Activated T-cell treated with anti-CD3 and anti-CD28 coated beads for 1 hour (primary cell): Measurements from ENCODE around the gene MEF2D.

ENCODE experiments used
- DNase-seq: peaks from one replicate; pipeline ENCODE4 v3.0.0-alpha.2; 2020; ENCODE audit warnings: low read depth

MEF2D gene

GRCh38 chr1:156440654-156441437, 59.7 kb downstream of the MEF2D start:
- no peak for DNase-seq

- DNase-seq = no peak
Observed at GRCh38 chr1:156439777-156440183, 60.8 kb downstream of the MEF2D start.

GRCh38 chr1:156439036-156439776, 61.4 kb downstream of the MEF2D start:
- DNase-seq = no peak

DNA sequence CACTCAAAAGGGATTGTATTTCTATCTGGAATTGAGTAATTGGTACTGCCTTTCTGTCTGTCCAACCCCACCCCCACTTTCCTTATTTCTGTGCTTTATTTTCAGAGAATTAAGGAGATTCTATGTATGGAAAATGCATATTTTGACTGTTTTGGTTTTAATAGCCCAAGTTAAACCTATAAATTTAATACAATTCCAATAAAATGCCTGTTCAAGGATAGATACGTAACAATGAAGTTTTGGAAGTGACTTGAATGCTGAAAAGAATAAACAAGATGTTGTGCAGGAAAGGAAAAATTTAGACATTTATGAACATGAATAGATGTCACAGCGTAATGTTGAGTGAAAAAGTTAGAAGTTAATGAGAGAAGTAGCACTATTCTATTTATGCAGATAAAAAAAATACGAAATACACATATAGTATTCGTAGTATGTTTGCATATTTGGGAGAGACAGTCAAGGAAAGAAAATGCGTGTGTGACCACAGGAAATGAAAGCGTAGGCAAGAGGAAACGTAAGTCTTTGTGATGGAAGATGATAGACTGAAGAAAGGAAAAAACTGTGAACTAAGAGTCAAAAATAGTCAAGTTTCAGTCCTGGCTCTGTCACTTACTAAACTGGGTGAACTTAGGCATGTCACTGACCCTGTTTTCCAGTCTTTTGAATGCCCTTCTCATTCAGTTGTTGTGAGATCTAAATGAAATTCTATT, 62.1 kb downstream of the MEF2D start:
- DNase-seq = no peak

DNA sequence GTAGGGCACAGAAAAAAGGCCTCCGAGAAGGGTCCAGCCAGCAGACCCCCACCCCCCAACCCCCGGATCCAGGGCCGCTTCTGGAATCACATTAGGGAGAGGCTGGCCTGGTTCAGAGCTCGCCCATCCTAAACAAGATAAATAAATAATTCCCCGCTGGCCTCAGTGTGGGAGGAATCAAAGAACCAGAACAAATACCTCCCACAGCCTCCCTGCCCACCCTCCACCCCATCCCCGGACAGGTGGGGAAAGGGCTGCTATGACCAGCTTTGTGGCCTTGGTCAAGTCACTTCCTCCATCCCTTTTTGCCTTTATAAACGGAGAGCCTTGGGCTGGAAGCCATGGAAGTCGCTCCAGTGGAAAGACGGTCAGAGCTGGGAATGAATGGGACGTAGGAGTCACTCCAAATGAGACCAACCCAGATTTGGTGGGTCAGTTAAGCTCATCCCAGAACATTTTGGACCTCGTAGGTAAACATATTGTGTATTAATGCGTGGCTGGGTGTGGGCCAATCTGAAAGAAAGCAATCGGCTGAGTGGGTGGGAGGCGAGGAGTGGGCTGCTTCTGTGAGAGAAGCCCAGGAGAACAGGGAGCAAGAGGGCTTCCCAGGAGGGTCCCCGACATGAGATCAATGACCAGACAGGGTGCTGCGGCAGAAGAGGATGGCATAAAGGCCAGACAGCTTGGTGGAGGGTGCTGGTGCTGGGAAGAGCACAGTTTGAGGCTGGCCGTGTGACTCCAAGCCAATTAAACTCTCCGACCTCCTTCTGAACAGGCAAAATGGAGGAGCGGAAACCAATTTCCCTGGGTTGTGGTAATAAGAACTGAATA, 63.3 kb downstream of the MEF2D start:
- DNase-seq = no peak

DNA sequence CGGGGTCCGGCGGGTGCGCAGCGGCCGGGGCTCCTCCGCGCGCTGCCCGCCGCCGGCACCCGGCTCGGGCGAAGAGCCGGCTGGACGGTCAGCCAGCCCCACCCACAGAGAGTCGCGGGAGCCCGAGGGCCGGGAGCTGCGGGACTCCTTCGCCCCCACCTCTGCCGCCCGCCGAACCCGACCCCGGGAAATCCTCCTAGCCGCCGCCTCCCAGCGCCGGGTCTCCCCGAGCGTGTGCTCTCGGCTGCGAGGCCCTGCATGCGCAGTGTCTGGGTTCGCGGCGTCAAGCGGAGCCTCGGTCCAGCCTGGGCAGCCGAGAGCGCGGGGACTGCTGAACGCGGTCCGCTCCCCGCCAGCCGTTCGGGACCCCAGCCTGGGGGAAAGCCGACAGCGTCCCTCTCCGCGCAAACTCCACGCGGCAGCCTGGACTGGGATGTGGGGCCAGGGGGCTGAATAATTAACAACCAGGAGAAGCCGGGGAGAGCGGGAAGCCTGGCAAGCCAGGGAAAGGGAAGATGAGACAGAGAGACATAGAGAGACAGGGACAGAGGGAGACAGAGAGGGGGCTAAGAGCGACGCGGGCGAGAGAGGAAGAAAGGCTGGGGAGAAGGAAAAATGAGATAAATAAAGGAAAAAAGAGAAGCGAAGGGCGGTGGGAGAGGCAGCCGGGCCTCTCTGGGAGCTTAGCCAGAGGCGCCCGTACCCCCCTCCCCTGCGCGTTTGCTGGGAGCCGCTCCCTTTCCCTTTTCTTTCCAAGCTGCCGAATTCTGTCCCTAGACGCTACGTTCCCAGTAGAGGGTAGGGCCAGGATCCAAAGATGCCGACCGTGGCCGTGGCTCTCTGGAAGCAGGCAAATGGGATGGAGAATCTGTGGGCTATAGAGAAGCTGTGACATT, 64.2 kb downstream of the MEF2D start:
- DNase-seq = no peak

- no peak for DNase-seq
Observed at GRCh38 chr1:156435545-156436140, 64.9 kb downstream of the MEF2D start.

DNA sequence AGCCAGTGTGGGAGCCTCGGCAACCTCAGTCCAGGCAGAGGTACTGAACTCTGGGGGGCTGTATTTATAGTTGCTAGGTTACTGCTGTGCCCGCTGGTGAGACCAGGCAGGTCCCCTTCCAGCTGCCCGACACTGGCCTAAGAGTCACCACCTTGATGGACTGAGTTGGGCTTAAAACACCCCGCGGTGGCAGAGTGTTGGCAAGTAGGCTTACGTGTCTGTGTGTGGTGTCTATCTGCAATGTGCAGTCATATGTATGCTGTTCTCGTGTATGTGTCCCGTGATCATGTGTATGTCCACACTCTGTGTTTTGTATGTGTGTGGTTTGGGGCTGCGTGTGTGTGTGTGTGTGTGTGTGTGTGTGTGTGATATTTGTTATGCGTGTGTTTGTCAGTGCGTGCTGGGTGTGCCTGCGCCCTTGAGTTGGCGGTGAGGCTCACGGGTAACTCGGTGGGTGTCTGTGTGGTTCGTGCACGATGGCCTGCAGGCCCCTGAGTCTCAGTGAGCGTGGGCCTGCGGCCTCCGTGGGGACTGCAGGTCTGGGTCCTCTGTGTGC, 65.5 kb downstream of the MEF2D start:
- DNase-seq = no peak

DNA sequence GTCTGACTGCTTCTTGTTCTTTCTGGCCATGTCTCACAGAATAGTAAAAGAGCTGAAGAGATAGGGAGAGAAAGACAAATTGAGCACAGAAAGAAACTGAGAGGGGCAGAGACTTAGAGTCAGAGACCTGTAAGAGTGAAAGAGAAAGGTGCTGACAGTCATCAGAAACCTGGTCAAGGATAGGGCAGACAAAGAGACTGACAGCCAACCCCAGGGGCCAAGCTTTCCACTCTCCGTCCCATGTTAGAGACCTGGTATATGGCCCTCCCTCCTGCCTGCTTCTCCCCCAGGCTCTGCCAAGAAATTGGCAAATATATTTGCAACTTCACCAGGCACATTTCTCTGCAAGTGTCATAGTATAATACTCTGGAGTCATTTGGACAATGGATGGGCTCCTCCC, 67.0 kb downstream of the MEF2D start:
- DNase-seq = no peak

DNA sequence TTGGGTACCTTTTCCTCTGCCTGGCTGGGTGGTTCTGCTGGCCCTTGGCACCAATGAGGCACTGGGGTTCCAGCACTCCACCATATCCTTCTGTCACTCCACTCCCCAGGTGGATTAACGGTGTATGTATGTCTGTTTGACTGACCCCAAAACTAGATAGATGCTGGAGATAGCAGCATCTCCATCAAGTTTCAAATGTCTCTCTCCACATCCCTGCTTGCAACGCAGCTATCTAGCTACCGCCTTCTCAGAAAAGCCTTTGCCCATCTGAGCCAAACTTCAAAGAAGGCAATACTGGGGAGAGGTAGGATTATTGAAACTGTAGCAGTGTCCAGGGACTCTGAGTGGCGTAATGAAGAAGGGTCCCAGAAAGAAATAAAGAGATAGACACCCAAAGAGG, 67.5 kb downstream of the MEF2D start:
- DNase-seq = no peak

- DNase-seq = no peak
Observed at GRCh38 chr1:156432669-156433018, 67.9 kb downstream of the MEF2D start.

DNA sequence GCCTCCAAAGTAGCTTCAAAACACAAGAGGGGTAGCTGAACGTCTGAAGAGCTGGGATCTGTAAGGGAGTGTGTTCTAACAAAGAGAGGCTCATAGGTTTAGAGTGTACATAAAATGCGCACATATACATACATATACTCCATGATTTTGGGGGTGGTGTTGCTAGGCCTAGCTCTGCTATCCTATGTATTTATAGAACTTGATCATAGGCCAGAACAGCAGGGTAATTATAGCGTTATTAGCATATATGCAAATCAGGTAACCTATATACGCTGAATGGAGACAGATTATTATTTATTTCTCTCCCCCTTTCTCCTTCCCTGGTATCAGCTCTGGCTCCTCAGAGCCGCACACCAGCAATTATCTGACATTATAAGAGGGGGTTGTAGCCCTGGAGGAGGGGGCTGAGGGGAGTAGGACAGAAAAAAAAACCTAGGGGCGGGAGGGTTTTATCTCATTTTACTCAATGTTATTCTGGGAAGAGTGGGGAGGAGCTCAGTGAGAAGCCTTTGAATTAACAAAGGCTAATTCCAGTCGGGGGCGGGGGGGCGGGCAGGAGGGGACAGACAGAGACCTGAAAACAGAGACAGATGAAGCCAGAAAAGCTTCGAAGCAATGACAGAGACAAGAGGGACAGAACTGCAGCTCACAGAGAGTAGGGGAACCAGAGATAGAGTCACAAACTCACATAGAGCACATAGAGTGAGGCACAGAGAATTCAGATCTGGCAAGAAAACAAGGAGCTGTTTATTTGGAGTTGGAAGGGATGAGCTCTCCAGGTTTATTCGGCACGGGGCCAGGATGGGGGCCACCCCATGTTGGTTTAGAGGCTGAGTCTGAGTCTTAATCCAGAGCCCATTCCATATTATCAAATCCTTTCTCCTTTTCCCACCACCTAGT, 68.6 kb downstream of the MEF2D start:
- no peak for DNase-seq

DNA sequence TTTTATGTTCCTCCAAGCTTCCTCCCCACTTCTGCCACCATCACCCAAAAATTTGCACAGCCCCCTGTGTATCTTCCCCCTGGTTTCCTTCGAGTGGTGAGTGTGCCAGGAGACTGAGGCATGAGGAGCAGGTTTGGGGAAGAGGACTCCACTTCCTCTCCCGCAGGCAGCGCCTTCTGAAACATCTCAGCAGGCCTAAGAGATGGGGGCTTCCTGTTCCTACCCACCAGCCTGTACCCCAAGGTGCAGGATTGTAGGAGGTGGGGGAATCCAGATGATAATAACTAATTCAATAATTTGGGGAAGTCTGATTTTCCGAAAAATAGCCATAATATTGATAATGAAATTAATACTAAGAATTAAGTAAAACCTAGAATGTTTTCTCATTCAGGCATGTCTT, 69.2 kb downstream of the MEF2D start:
- no peak for DNase-seq

DNA sequence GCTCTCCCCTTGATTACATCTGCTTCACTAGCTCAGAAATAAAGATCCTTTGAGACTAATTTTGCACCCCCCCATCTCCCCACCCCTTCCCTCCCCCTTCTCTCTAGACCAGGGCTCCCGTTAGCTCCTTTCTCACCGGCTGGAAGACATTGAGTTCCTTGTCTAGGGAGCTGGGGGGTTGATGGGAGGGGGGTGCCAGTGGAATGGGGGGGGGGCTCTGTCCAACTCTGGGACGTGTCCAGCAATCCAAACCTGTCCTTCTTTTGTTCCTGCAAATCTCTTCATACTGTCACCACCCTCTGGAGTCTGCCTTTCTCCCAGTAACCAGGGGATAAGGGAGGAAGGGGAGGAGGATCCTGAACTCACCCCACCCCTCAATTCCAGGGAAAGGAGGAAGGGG, 69.7 kb downstream of the MEF2D start:
- DNase-seq = no peak

DNA sequence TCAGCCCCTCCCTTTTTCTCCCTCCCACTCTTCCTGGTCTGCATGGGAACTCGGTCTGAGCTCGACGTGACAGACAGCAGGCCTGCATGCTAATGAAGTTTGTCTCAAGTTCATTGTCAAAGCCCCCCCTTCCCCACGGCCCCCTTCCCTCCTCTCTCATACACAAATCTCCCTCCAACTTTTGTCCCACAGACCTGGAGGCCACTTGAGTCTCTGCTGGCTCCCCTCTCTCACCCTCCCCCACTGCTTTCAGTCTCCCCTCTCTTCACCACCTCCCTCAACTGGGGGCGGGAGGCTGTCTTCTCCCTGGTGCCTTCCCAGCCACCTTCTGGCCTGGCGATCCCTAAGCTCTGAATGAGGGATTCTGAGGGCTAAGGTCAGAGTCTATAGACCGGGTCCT, 70.3 kb downstream of the MEF2D start:
- DNase-seq = no peak

DNA sequence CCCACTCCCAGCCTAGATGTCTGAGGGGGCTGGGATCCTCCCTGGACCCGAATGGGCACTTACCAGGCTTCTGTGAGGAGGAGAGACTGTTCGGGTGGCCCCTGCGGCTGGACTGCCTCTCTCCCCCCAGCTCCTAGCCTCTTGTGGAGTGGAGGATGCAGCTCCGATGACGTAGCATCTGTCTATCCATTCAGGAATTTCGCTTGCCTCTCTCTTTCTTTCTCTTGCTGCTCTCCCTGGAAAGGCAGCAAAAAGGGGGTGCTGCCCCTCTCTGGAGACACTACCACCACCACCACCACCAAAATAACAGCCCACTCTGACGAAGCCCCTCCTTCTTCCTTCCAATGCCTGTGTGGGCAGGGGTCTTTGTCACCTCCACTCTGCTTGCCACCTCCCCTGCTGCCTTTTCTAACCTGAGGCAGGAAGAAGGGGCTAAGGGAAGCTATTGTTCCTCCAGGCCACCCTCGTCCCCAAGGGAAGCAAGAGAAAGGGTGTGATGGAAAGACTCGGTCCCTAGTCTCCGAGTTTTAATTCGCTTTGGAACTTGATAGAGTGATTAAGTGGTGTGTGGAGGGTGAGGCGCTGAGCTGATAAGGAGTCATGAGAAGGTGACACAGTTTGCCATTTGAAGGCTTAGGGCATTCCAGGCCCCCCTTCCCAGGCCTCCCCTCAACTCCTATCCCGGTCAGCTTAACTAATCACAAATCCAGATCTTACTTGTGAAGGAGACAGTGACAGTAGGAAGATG, 71.1 kb downstream of the MEF2D start:
- DNase-seq = no peak

GRCh38 chr1:156428746-156429288, 71.8 kb downstream of the MEF2D start:
- DNase-seq = no peak

DNA sequence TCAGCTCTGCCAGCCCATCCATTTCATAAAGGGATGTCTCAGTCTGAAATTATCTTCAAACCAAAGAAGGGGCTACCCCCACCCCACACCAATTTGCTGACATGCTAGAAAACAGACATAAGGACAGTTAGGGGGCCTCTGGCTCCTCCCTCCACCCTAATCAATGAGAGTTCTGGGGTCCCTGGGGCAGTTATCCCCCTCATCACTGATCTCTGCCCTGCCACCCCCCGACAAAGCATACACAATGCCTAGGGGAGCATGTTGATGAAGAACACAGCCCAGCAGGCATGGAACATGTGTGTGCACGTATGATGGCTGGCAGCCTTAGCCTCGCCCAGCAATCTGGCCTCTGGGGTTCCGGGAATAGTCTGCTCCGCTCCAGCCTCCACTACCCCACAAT, 72.6 kb downstream of the MEF2D start:
- no peak for DNase-seq
